Endothelial cell of umbilical vein (primary cell): ENCODE measurements around the gene SLC2A11. TPM values are rescaled to one million over a fixed set of nuclear protein-coding genes. Genes with fewer than 3 reads are reported as not detected.
A peak's percentile ranks its signal among the peaks of the same experiment; 100 is the strongest.

Experiments used
- BruUV-seq: library from RNA; stranded (reverse); fragments of 400-500 nt; replicated peaks from 2 replicates; lab custom pipeline; 2021; lab: Mats Ljungman, UMichigan
- CTCF ChIA-PET: fragments of 300-600, 350-600 bp; sonication (Branson Sonifier 250); formaldehyde crosslinking; loops from one replicate; lab custom pipeline; 2021; ENCODE audit warnings: antibody characterized with exemption, inconsistent platforms; lab: Charles Lee
- POLR2A ChIA-PET: fragments of 300-600, 350-600 bp; sonication (Branson Sonifier 250); formaldehyde crosslinking; loops from one replicate; lab custom pipeline; 2021; ENCODE audit warnings: antibody characterized with exemption, inconsistent platforms; lab: Charles Lee
- DNase-seq: peaks from one replicate; pipeline ENCODE4 v3.0.0-alpha.2; 2011; ENCODE audit warnings: low read depth, low spot score
- FAIRE-seq: peaks from 2 replicates; lab custom pipeline; 2011; peaks lifted over from hg19 to GRCh38; lab: Jason Lieb, UNC
- H2AFZ ChIP-seq: 2 replicates; pipeline ENCODE4 v1.6.0; 2012; ENCODE audit warnings: low read depth, low read length, control low read depth, inconsistent platforms
- H3K27ac ChIP-seq: 2 replicates; pipeline ENCODE4 v1.5.1; 2011; ENCODE audit warnings: low read depth, mild to moderate bottlenecking, control low read depth, low read length, moderate library complexity; ENCODE audit not compliant: insufficient read depth
- H3K27me3 ChIP-seq, 2 experiments: 2 replicates each; pipeline versions ENCODE4 v1.6.0 to v1.6.1; 2011; ENCODE audit warnings: low read length in 2 of 2, mixed read lengths in 1 of 2; ENCODE audit not compliant: control insufficient read depth in 2 of 2, insufficient read depth in 2 of 2
- H3K36me3 ChIP-seq, 2 experiments: 2 replicates in 1 of 2; 3 replicates in 1 of 2; pipeline ENCODE4 v1.5.1; 2011; ENCODE audit warnings: low read length in 2 of 2, mild to moderate bottlenecking in 1 of 2, moderate library complexity in 1 of 2; ENCODE audit not compliant: control insufficient read depth in 2 of 2, insufficient read depth in 2 of 2; ENCODE audit errors: extremely low read depth in 1 of 2
- H3K4me1 ChIP-seq: 3 replicates; pipeline ENCODE4 v1.5.1; 2011; ENCODE audit warnings: mild to moderate bottlenecking, low read length; ENCODE audit not compliant: control insufficient read depth, insufficient read depth; ENCODE audit errors: extremely low read depth
- H3K4me2 ChIP-seq: 2 replicates; pipeline ENCODE4 v1.6.1; 2011; ENCODE audit warnings: low read length, control low read depth, mixed read lengths; ENCODE audit not compliant: insufficient read depth
- H3K4me3 ChIP-seq, 3 experiments: fragments of 200-600 bp in 1 of 3; sonication (generic), shearing (Covaris generic) in 1 of 3; replicated peaks in 1 of 3; 2 replicates each; pipeline ENCODE4 v1.5.1; 2011 to 2016; ENCODE audit warnings: control low read depth in 3 of 3, low read length in 3 of 3, mild to moderate bottlenecking in 2 of 3, inconsistent platforms in 1 of 3, low read depth in 1 of 3, moderate library complexity in 1 of 3; ENCODE audit not compliant: insufficient read depth in 1 of 3
- H3K79me2 ChIP-seq: 2 replicates; pipeline ENCODE4 v1.6.0; 2012; ENCODE audit warnings: low read length, inconsistent platforms; ENCODE audit not compliant: control insufficient read depth, insufficient read depth
- H3K9ac ChIP-seq: replicated peaks from 2 replicates; pipeline ENCODE3; 2011; ENCODE audit warnings: low read length, control low read depth; ENCODE audit not compliant: insufficient read depth; ENCODE audit errors: extremely low read depth
- H3K9me1 ChIP-seq: replicated peaks from 3 replicates; pipeline ENCODE4 v1.6.0; 2011; ENCODE audit warnings: mild to moderate bottlenecking, low read length; ENCODE audit not compliant: control insufficient read depth, insufficient read depth; ENCODE audit errors: extremely low read depth
- H3K9me3 ChIP-seq: replicated peaks from 2 replicates; pipeline ENCODE4 v1.5.1; 2012; ENCODE audit warnings: low read length, inconsistent platforms; ENCODE audit not compliant: control insufficient read depth, insufficient read depth
- H4K20me1 ChIP-seq: replicated peaks from 2 replicates; pipeline ENCODE3; 2011; ENCODE audit warnings: mild to moderate bottlenecking, low read length; ENCODE audit not compliant: control insufficient read depth, insufficient read depth; ENCODE audit errors: extremely low read depth
- EZH2 ChIP-seq: IDR thresholded peaks from 2 replicates; pipeline ENCODE4 v1.6.1; 2012; ENCODE audit warnings: borderline replicate concordance, low read depth, mild to moderate bottlenecking, moderate library complexity, low read length, inconsistent platforms; ENCODE audit not compliant: severe bottlenecking
- GATA2 ChIP-seq: IDR thresholded peaks from 2 replicates; pipeline ENCODE4 v1.7.0; 2011; ENCODE audit warnings: low read depth, mild to moderate bottlenecking, moderate library complexity, mixed read lengths, low read length; ENCODE audit not compliant: insufficient read length, insufficient read depth
- POLR2A ChIP-seq: IDR thresholded peaks from 2 replicates; pipeline ENCODE4 v1.6.1; 2012; ENCODE audit warnings: low read depth, mild to moderate bottlenecking, control low read depth, low read length
- dilution Hi-C: fragments of 300-500 bp; cut with MboI; formaldehyde crosslinking; loops from one replicate; pipeline ENCODE4 v1.15.0; 2019; ENCODE audit warnings: low sequenced_read_pairs; ENCODE audit not compliant: extremely low pct_ligation_motif_present
- intact Hi-C: fragments of 100-400 bp; cut with micrococcal nuclease; formaldehyde crosslinking; loops from one replicate; pipeline ENCODE4 v1.10.0; 2022
- polyA plus RNA-seq, 4 experiments: library from polyadenylated mRNA; depleted of rRNA in 3 of 4; stranded (reverse) in 3 of 4; unstranded in 1 of 4; fragments of >200 nt; gene quantifications; 2 replicates each; pipeline versions ENCODE4 v1.2.1 to v1.2.3, GENCODE V29; 2011 to 2012; ENCODE audit warnings: missing spikeins in 1 of 4
- total RNA-seq: library from RNA; stranded (reverse); gene quantifications from 2 replicates; pipeline ENCODE4 v1.2.3, GENCODE V29; 2021

The SLC2A11 gene
- total and polyA plus RNA-seq, 2 donors (not counting 3 experiments of a cell fraction or from before 2014, with no cell fraction given), result 4.2 to 4.6 TPM

- BruUV-seq, result no TSS peak
- FAIRE-seq, result no peak
- Histone ChIP-seq H3K27ac (no peak overlapping the region), H3K4me3 (no peak overlapping the region), H4K20me1 (no peaks in the 10 kb centered on the region), H3K9me1 (no peaks in the 10 kb centered on the region), H3K9ac (no peak overlapping the region), H3K79me2 (no peaks in the 10 kb centered on the region), H3K4me2 (no peak overlapping the region), H3K27me3 (no peaks in the 10 kb centered on the region), H3K36me3 (peaks cover 16 to 59% of the 10 kb centered on the region in 2 experiments), H2AFZ (no peak overlapping the region), H3K4me1 (no peaks in the 10 kb centered on the region), H3K9me3 (no peaks in the 10 kb centered on the region)
- dilution Hi-C loops (no loop called here), intact Hi-C loops (no loop called here)
- ChIA-PET CTCF (interaction anchor here (0.9 to 1.8 kb wide), 2 partner anchors 10 to 25 kb away, joined by 3 to 8 read pairs; no protein-coding TSS in a partner anchor), POLR2A (interaction anchor here (0.6 kb wide), 1 partner anchor 192 kb away, joined by 4 read pairs; the partner anchor contains the start of gene DRICH1)
- TF ChIP-seq EZH2, result no peak
- no peak for TF ChIP-seq GATA2
- DNase-seq, result no peak
These were observed 33.0 kb upstream of the SLC2A11 start for GRCh38 chr22:23824476-23825245.

- TF ChIP-seq POLR2A, result no peak
- Histone ChIP-seq H3K27me3 (no peaks in the 10 kb centered on the region), H3K36me3 (peaks cover 16 to 59% of the 10 kb centered on the region in 2 experiments), H3K9me3 (no peaks in the 10 kb centered on the region), H3K4me1 (no peaks in the 10 kb centered on the region), H2AFZ (no peak overlapping the region), H4K20me1 (no peaks in the 10 kb centered on the region), H3K4me3 (no peak overlapping the region), H3K9ac (no peak overlapping the region), H3K79me2 (no peaks in the 10 kb centered on the region), H3K9me1 (no peaks in the 10 kb centered on the region), H3K27ac (peak overlapping the region; percentile 6), H3K4me2 (no peak overlapping the region)
- CTCF ChIA-PET, result interaction anchor here (1.1 to 1.8 kb wide), 2 partner anchors 24 to 47 kb away, joined by 3 to 8 read pairs; no protein-coding TSS in a partner anchor
- FAIRE-seq (no peak), DNase-seq (no peak)
- no TSS peak for BruUV-seq
- POLR2A ChIA-PET, result no interaction called here
- dilution Hi-C loops, result no loop called here
- intact Hi-C loops, result no loop called here
These were observed 32.3 kb upstream of the SLC2A11 start for GRCh38 chr22:23825246-23825905.
